DMS53 treated with DMSO at 0.1 percent for 48 hours (cell line): ENCODE measurements around the gene GET4.
A peak's percentile ranks its signal among the peaks of the same experiment; 100 is the strongest.
"Not testable (repeated sequence)": the region's sequence is repeated elsewhere in the genome, so short reads cannot be mapped to it uniquely, and the experiment has no call there.

Source experiments
- DNase-seq: peaks from one replicate; lab custom pipeline; 2025; ENCODE audit not compliant: unreplicated experiment; lab: John Stamatoyannopoulos, UW

The GET4 gene

DNA sequence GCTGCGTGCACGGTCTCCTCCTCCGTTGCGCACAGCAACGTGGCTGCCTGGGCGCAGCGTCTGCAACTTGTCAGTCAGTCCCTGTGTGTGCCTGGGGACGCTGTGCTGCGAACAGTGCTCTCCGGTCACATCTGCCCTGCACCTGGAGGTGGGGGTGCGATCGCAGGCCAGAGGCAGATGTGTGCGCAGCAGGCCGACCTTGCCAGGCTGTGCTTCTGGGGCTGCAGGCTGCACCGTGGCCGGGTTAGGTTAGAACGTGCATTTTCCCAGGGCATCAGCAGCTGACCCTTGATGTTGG is 8.2 kb upstream of the GET4 start:
- DNase-seq, result no peak

DNA sequence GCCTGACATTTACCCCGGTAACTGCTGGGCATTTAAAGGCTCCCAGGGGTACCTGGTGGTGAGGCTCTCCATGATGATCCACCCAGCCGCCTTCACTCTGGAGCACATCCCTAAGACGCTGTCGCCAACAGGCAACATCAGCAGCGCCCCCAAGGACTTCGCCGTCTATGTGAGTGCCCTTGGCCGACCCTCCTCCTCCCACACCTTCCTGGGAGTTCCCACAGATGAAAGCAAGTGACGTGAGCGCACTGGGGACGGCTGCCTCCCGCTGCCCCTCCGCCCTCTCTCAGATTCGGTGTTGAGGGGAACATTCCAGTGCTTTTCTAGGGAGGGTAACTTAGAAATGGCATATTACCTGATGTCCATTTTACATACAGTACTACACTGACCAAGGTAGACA is 7.0 kb upstream of the GET4 start:
- no peak for DNase-seq

DNA sequence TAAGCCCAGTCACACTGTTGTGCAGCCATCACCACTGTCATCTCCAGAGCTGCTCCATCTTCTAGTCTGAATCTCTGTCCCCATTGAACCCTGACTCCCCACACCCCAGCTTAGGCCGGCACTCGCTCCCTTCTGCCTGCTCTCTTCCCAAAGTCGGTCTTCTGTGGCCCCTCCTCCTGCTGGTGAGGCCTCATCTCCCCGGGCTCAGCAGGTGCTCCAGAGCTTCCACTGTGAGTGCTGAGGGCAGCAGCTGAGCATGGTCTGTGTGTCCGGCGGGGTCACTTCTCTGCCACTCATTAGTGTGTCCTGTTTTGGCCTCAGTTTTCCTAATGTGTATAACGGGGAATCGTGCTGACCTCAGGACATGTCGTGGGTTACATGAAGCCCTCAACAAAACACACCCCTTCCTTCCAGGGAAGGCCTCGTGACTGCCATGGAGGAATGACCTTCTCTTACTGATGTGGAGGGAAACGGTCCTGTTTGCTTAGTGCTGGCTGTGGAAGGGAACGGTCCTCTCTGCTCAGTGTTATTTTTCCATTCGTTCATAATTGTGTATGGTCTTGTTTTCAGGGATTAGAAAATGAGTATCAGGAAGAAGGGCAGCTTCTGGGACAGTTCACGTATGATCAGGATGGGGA is 4.3 kb upstream of the GET4 start:
- DNase-seq, result no peak

DNA sequence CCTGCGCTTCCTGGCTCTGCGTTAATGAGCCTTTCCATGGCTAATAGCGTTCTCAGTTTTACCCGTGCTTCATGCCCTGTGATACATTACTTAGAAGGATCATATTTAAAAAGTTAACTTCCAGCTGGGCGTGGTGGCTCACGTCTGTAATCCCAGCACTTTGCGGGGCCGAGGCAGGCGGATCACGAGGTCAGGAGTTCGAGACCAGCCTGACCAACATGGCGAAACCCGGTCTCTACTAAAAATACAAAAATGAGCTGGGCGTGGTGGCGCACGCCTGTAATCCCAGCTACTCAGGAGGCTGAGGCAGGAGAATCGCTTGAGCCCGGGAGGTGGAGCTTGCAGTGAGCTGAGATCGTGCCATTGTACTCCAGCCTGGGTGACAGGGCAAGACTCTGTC is 3.7 kb upstream of the GET4 start:
- not testable (repeated sequence) for DNase-seq

DNA sequence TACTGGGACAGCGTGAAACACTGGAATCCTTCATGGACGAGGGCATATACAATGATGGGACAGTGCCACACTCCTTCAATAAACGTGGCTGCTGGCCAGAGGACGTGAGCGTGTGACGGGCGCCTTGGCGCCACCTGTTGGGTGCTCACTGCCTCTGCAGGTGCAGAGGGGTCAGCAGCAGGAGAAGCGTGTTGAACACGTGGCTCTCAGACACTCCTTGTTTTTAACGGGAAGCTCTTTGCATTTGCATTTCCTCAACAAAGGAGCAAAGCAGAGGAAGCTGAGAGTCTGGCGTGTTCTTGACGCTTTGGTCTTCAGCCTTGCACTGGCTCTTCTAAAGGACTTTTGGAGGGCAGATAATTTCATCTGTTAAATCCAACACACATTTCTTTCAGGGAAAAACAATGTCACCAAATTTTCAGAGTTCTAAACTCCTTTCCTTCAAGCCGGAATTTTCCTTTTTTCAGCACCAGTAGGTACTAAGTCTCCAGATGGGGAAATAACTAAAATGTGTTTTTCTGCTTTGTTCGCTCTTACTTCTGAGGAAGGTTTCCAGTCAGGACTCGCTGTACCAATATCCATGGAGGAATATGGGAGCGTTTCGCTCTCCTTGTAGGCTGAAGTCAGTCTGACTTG is 2.9 kb upstream of the GET4 start:
- peak; percentile 86 for DNase-seq

DNA sequence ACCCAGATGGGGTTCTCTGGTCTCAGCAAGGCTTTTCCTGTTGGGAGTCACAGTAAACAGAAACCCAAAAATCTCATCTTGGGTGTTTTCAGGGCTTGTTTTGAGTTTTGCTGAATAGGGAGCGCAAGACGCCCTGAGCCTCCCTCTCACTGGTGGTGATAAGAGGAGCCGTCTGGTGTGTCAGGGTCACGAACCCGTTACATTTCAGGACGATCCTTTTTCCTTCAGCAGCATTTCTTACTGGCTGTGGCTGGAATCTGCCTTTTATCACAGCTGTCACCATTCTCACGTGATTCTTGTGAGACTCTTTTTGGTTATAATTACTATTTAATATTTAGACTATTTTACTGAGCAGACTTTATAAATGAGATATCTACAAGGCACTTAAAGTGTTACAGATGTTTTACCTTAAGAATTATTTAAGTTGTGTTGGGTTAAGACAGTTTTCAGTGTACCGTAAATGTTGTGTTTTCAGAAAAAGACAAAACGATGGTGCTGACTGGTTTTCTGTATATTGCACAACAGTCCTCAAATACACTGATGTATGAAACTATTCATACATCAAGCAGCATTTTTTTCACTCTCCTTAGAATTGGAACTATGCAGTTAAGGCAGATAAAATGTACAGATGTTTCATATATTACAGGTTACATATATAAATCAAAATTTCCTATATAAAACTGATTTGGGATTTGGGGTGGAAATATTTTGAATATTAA is 2.2 kb upstream of the GET4 start:
- no peak for DNase-seq

DNA sequence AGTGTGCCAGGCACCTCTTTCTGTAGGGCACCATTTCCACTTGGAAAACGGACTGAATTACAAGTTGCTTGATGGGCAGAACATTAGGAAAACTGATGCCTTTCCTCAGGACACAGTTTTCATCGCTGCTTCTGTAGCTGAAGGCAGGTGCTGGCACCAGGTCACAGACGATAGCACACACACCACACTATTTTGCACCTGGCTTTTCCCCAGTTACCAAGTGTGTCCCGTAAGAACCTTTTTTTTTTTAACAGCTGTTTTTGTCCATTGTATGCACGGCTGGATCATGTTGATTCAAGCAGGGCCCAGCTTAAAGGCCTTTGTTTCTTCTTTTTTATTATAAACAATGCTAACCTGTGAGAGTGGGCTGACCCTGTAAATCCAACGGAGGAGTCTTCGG is 1.3 kb upstream of the GET4 start:
- DNase-seq, result peak; percentile 36

DNA sequence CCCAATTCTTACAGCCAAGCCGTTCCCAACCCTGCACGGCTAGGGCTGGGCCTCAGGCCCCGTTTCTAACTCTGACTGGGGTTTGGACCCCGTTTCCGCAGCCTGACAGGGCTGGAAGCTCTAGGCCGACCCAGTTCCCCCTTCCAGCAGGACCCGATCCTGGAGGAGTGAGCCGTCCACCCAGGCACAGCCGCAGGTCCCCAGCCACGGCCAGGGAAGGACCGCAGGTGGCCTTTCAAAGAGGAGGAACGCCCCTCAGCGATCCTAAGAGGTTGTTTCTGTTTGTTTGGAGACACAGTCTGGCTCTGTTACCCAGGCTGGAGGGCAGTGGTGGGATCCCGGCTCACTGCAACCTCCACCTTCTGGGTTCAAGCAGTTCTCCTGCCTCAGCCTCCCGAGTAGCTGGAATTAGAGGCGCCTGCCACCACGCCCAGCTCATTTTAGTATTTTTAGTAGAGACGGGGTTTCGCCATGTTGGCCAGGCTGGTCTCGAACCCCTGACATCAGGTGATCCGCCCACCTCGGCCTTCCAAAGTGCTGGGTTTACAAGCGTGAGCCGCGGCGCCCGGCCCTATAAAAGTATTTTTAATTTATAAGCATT is 778 bp upstream of the GET4 start:
- no peak for DNase-seq

DNA sequence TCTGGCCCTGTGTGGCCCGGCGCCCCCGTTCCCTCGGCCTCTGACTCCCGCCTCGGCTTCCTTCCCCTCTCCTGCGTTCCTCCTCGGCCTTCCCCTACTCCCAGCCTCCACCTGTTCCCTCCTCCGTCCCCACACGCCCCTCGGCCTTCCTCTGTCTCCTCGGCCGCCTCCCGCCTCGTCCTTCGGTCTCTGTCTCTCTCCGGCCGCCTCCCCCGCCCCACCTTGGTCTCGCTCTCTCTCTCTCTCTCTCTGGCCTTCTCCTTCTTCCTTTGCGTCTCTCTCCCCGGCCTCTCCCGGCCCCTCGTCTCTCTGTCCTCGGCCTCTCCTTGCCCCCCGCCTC is 588 bp downstream of the GET4 start:
- DNase-seq, result no peak

DNA sequence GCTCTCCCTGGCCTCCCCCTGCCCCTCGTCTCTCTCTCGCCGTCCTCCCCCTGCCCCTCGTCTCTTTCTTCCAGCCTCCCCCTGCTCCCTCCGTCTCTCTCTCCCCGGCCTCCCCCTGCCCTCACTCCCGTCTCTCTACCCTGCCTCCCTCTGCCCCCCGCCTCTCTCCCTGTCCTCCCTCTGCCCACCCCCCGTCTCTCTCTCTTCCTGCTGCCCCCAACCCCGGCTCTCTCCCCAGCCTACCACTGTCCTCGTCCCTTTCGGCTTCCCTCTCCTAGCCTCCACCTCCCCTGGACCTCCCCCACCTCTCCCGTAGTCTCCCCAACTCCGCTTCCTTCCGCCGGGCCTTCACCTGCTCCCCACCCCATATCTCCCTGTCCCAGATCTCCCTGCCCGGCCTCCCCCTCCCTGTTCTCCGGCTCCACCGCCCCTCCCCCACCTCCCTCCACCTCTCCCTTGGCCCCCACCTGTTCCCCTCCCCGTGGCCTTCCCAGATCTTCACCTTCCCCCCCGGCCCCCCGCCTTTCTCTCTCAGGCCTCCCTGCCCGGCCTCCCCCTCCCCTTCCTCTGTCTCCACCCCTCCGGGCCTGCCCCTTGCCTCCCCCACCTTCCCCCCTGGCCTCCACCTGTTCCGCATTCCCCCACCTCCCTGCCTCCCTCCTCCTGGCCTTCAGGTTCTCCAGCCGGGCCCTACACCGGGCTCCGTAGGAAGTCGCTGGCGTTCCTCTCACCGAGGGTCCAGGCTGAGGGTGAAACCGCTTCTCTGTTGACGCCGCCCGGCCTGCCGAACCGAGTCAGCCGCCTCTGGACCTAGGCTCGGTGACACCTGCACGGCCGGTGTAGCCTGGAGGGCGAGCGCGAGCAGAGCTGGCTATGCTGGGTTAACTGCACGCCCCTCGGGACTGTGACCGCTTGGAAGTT is 1.2 kb downstream of the GET4 start:
- no peak for DNase-seq

DNA sequence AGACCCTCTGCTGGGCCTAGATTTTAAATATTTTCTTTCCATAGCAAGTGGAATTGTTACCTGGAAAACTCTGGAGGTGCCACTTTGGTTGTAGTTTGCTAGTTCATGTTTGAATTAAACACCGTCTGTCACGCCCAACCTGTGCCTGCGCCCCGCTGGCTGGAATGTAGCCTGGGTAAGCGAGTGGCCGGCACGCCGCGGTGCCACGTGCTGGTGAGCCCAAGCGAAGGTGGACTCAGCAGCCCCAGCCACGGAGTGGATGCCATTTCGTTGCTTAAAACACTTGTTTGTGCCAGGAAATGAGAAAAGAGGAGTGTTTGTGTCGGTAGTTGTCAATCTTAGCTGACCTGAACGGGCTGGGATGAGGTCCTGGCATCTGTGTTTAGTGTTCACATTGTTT is 2.7 kb downstream of the GET4 start:
- no peak for DNase-seq

DNA sequence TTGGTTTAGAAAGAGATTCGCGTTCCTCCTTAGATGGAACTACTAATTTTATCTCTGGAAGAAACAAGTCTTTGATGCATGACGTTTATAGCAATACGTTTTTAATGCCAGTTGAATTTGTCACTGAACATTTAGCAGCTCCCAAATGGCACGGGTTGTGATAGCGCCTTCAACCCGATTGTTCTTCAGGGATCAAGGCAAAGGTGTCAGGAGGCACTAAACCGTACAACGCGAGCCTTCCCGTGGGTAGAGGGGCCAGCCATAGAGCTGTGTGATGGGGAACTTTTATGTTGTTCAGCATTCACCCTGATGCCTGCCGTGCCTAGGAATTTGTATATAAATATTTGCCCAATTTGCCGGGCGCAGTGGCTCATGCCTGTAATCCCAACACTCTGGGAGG is 3.4 kb downstream of the GET4 start:
- DNase-seq, result no peak

DNA sequence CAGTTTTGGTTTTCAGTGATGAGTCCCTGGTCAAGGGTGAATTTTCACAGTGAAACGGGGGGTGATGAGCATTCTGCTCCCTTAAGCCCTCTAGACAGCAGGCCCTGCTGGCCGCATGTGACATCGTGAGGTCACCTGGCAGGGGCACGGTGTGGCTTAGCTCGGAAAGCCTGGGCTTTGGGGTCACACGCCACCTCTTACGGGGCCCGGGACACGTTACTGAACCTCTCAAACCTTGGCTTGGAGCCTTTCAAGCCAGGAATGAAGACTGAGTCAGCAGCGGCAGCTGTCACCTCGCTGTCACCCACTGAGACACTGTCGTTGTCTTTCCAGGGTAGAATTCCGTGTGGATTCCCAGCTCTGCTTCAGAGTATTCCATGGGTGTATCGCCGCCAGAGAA is 4.1 kb downstream of the GET4 start:
- no peak for DNase-seq

DNA sequence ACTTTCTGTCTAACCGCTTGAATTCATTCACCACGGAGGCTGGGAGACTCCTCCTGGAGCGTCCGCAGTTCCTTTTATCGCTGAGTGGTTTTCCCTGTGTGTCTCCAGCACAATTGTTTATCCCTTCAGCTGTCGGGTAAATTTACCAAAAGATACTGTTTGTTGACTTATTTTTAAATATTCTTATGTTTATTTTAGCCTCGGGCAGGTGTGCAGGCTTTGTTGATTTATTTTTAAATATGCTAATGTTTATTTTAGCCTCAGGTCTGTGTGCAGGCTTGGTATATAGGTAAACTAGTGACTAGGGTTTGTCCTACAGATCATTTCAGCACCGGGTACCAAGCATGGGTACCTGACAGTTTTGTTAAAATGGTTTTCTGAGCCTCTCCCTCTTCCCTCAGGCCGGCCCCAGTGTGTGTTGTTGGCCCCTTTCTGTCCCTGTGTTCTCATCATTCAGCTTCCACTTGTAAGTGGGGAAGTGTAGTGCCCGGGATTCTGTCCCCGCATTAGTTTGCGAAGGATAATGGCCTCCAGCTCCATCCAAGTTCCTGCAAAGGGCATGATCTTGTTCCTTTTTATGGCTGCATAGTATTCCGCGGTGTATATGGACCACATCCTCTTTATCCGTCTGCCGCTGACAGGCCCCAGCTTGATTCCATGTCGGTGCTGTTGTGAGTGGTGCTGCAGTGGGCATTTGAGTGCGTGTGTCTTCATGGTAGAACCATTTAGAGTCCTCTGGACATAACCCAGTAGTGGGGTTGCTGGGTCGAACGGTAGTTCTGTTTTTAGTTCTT is 5.3 kb downstream of the GET4 start:
- peak; percentile 28 for DNase-seq

DNA sequence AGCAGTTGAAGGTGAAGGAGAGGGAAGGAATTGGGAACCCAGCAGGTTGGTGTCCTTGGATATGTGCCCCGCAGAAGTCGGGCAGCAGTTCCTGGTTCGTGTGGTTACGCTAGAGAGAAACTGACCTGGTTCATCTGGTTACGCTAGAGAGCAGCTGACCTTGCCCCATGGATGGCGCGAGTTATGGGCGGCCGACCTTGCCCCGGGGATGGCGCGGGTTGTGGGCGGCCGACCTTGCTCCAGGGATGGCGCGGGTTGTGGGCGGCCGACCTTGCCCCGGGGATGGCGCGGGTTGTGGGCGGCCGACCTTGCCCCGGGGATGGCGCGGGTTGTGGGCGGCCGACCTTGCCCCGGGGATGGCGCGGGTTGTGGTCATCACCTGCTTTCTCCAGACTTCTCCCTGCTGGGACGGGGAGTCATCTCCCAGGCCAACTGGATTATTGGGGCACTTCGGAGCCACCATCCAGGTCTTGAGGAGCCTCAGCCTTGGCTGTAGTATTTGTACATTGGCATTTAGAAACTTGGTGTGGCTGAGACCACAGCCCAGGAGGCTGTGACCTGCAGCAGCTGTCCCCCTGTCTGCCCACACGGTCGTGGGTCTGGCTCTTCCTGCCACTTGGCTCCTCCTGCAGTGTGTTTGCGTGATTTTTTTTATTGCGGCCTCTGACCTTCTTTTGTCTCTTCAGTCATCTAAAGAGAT is 6.1 kb downstream of the GET4 start:
- no peak for DNase-seq

DNA sequence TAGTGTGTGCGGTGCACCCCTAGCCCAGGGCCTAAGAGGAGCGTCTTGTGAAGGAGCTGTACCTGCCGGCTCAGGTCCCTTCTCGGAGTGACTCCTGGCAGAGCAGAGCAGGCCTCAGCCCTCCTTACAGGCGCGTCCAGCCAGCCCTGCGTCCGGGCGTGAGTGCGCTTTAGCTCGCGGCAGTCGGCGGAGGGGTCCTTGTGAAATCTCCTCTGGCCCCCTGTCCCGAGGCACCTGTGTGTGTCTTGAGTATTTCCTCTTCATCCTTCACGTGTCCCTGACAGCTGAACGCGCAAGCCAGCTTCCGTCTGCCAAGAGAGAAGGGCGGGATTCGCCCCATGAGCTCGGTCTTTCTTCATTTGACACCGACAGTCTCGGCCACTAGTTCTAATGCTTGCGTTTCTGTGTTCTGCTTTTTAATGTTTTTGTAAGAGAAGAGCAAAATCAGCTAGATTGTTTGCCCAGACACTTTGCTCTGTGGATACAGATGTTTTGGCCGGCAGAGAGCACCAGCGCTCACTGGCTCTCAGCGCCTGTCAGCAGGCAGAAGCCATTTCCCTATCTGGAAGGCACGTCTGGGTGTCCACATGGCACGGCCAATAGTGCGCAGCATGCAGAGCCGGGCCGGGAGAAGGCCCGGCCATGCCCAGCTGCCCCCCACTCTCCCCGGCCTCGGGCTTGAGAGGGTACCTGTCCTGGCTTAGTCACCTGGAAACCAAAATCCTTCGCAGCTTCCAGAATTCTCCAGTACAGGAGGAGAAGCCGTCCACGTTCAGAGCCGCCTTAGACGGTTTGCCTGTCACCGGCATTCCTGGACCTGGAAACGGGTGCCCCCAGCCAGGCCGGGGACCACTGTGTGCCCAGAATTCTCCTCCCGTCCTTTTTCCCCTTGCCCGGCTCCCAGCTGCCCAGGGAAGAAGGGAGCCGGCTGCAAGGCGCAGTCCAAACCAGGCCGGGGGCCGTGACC is 7.0 kb downstream of the GET4 start:
- no peak for DNase-seq

DNA sequence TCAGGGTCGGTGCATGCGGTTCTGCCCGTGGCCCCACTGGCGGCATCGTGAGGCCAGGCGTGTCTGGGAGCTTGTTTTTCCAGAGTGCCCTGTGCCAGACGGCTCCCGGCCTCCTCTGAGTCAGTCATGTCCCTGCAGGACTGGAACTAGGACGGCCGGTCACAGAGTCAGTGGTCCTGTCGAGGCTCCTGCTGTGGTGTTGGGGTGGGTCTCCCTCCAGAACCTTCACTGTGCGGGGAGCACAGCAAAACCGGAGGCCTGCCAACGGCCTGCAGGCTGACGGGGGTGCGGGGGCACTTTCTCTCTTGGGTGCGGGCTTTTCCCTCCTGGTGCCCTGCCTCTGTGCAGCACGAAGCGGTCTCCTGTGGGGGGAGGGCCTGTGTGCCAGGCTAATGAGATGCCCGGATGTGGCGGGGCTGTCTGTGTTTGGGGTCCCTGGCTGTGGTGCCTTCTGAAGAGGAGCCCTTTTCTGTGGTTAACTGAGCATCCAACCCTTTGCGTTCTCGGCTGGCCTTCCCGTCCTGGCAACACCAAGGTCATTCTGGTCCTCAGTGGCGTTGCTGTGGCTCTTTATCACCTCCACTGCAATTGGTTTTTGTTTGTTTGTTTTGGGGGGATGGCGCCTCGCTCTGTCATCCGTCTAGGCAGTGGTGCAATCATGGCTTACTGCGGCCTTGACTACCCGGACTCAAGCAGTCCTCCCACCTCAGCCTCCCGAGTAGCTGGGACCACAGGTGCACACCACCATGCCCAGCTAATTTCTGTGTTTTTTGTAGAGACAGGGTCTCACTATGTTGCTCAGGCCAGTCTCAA is 8.0 kb downstream of the GET4 start:
- DNase-seq, result no peak

DNA sequence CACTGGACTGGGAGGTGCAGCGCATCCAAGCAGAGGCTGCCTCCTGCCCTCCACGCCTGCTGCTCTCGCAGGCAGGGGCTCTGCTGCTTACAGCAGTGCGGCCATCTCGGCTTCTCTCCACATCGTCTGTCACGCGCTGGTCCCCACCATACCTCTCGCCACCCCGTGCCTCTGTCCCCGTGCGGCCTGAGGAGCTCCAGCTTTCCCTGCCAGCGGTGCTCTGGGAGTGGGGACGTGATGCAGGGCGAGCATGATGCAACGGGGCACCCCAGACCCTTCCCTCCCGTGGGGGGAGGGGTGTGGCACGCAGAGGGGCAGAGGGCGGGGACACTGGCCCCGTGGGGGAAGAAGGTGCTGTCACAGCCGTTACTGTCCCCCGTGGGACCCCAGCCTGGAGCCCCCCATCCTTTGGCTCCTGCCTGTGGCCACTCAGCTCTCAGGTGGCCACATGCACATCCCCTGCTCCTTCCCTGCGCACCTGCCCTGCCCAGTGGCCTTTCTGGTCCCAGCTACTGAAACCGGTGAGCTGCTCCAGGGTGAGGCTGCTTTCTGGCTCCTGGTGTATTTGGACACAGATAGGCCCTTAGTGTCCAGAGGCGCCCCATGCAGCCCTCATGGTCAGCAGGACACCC is 9.0 kb downstream of the GET4 start:
- DNase-seq, result no peak
